Endothelial cell of umbilical vein (primary cell): ENCODE data around the gene ABCG5. TPM values are rescaled to one million over a fixed set of nuclear protein-coding genes. Genes with fewer than 3 reads are reported as not detected.

Experiments used
- BruUV-seq: library from RNA; stranded (reverse); fragments of 400-500 nt; replicated peaks from 2 replicates; lab custom pipeline; 2021; lab: Mats Ljungman, UMichigan
- CTCF ChIA-PET: fragments of 300-600, 350-600 bp; sonication (Branson Sonifier 250); formaldehyde crosslinking; loops from one replicate; lab custom pipeline; 2021; ENCODE audit warnings: antibody characterized with exemption, inconsistent platforms; lab: Charles Lee
- POLR2A ChIA-PET: fragments of 300-600, 350-600 bp; sonication (Branson Sonifier 250); formaldehyde crosslinking; loops from one replicate; lab custom pipeline; 2021; ENCODE audit warnings: antibody characterized with exemption, inconsistent platforms; lab: Charles Lee
- DNase-seq: peaks from one replicate; pipeline ENCODE4 v3.0.0-alpha.2; 2011; ENCODE audit warnings: low read depth, low spot score
- FAIRE-seq: peaks from 2 replicates; lab custom pipeline; 2011; peaks lifted over from hg19 to GRCh38; lab: Jason Lieb, UNC
- H2AFZ ChIP-seq: 2 replicates; pipeline ENCODE4 v1.6.0; 2012; ENCODE audit warnings: low read depth, low read length, control low read depth, inconsistent platforms
- H3K27ac ChIP-seq: 2 replicates; pipeline ENCODE4 v1.5.1; 2011; ENCODE audit warnings: low read depth, mild to moderate bottlenecking, control low read depth, low read length, moderate library complexity; ENCODE audit not compliant: insufficient read depth
- H3K27me3 ChIP-seq, 2 experiments: 2 replicates each; pipeline versions ENCODE4 v1.6.0 to v1.6.1; 2011; ENCODE audit warnings: low read length in 2 of 2, mixed read lengths in 1 of 2; ENCODE audit not compliant: control insufficient read depth in 2 of 2, insufficient read depth in 2 of 2
- H3K36me3 ChIP-seq, 2 experiments: 2 replicates in 1 of 2; 3 replicates in 1 of 2; pipeline ENCODE4 v1.5.1; 2011; ENCODE audit warnings: low read length in 2 of 2, mild to moderate bottlenecking in 1 of 2, moderate library complexity in 1 of 2; ENCODE audit not compliant: control insufficient read depth in 2 of 2, insufficient read depth in 2 of 2; ENCODE audit errors: extremely low read depth in 1 of 2
- H3K4me1 ChIP-seq: 3 replicates; pipeline ENCODE4 v1.5.1; 2011; ENCODE audit warnings: mild to moderate bottlenecking, low read length; ENCODE audit not compliant: control insufficient read depth, insufficient read depth; ENCODE audit errors: extremely low read depth
- H3K4me2 ChIP-seq: 2 replicates; pipeline ENCODE4 v1.6.1; 2011; ENCODE audit warnings: low read length, control low read depth, mixed read lengths; ENCODE audit not compliant: insufficient read depth
- H3K4me3 ChIP-seq, 3 experiments: fragments of 200-600 bp in 1 of 3; sonication (generic), shearing (Covaris generic) in 1 of 3; replicated peaks in 1 of 3; 2 replicates each; pipeline ENCODE4 v1.5.1; 2011 to 2016; ENCODE audit warnings: control low read depth in 3 of 3, low read length in 3 of 3, mild to moderate bottlenecking in 2 of 3, inconsistent platforms in 1 of 3, low read depth in 1 of 3, moderate library complexity in 1 of 3; ENCODE audit not compliant: insufficient read depth in 1 of 3
- H3K79me2 ChIP-seq: 2 replicates; pipeline ENCODE4 v1.6.0; 2012; ENCODE audit warnings: low read length, inconsistent platforms; ENCODE audit not compliant: control insufficient read depth, insufficient read depth
- H3K9ac ChIP-seq: replicated peaks from 2 replicates; pipeline ENCODE3; 2011; ENCODE audit warnings: low read length, control low read depth; ENCODE audit not compliant: insufficient read depth; ENCODE audit errors: extremely low read depth
- H3K9me1 ChIP-seq: replicated peaks from 3 replicates; pipeline ENCODE4 v1.6.0; 2011; ENCODE audit warnings: mild to moderate bottlenecking, low read length; ENCODE audit not compliant: control insufficient read depth, insufficient read depth; ENCODE audit errors: extremely low read depth
- H3K9me3 ChIP-seq: replicated peaks from 2 replicates; pipeline ENCODE4 v1.5.1; 2012; ENCODE audit warnings: low read length, inconsistent platforms; ENCODE audit not compliant: control insufficient read depth, insufficient read depth
- H4K20me1 ChIP-seq: replicated peaks from 2 replicates; pipeline ENCODE3; 2011; ENCODE audit warnings: mild to moderate bottlenecking, low read length; ENCODE audit not compliant: control insufficient read depth, insufficient read depth; ENCODE audit errors: extremely low read depth
- CTCF ChIP-seq, 2 donors: IDR thresholded peaks; 1 replicate in 1 of 2; 2 replicates in 1 of 2; pipeline ENCODE4 v1.5.1; 2011; ENCODE audit warnings: low read length in 2 of 2, mild to moderate bottlenecking in 2 of 2, moderate library complexity in 2 of 2, control low read depth in 1 of 2, inconsistent platforms in 1 of 2, low read depth in 1 of 2; ENCODE audit not compliant: insufficient read depth in 1 of 2; ENCODE audit errors: extremely low read depth in 1 of 2
- EZH2 ChIP-seq: IDR thresholded peaks from 2 replicates; pipeline ENCODE4 v1.6.1; 2012; ENCODE audit warnings: borderline replicate concordance, low read depth, mild to moderate bottlenecking, moderate library complexity, low read length, inconsistent platforms; ENCODE audit not compliant: severe bottlenecking
- FOS ChIP-seq: IDR thresholded peaks from 2 replicates; pipeline ENCODE4 v1.6.1; 2011; ENCODE audit warnings: mild to moderate bottlenecking, low read length, moderate library complexity, borderline replicate concordance; ENCODE audit not compliant: insufficient read depth
- GATA2 ChIP-seq: IDR thresholded peaks from 2 replicates; pipeline ENCODE4 v1.7.0; 2011; ENCODE audit warnings: low read depth, mild to moderate bottlenecking, moderate library complexity, mixed read lengths, low read length; ENCODE audit not compliant: insufficient read length, insufficient read depth
- JUN ChIP-seq: IDR thresholded peaks from 2 replicates; pipeline ENCODE4 v1.6.1; 2011; ENCODE audit warnings: borderline replicate concordance, low read depth; ENCODE audit not compliant: insufficient read length, insufficient read depth
- MAX ChIP-seq: IDR thresholded peaks from 2 replicates; pipeline ENCODE4 v1.6.1; 2011; ENCODE audit not compliant: insufficient read depth, insufficient read length
- MYC ChIP-seq: IDR thresholded peaks from one replicate; pipeline ENCODE4 v1.6.1; 2011; ENCODE audit warnings: mild to moderate bottlenecking, low read depth, low read length
- POLR2A ChIP-seq: IDR thresholded peaks from 2 replicates; pipeline ENCODE4 v1.6.1; 2012; ENCODE audit warnings: low read depth, mild to moderate bottlenecking, control low read depth, low read length
- POLR2AphosphoS5 ChIP-seq: IDR thresholded peaks from 2 replicates; pipeline ENCODE4 v1.6.1; 2012; ENCODE audit warnings: low read depth, mild to moderate bottlenecking, control low read depth, low read length, moderate library complexity; ENCODE audit not compliant: insufficient read depth
- dilution Hi-C: fragments of 300-500 bp; cut with MboI; formaldehyde crosslinking; loops from one replicate; pipeline ENCODE4 v1.15.0; 2019; ENCODE audit warnings: low sequenced_read_pairs; ENCODE audit not compliant: extremely low pct_ligation_motif_present
- intact Hi-C: fragments of 100-400 bp; cut with micrococcal nuclease; formaldehyde crosslinking; loops from one replicate; pipeline ENCODE4 v1.10.0; 2022
- polyA plus RNA-seq, 4 experiments: library from polyadenylated mRNA; depleted of rRNA in 3 of 4; stranded (reverse) in 3 of 4; unstranded in 1 of 4; fragments of >200 nt; gene quantifications; 2 replicates each; pipeline versions ENCODE4 v1.2.1 to v1.2.3, GENCODE V29; 2011 to 2012; ENCODE audit warnings: missing spikeins in 1 of 4
- total RNA-seq: library from RNA; stranded (reverse); gene quantifications from 2 replicates; pipeline ENCODE4 v1.2.3, GENCODE V29; 2021

ABCG5 gene
- total and polyA plus RNA-seq, 2 donors (not counting 3 experiments of a cell fraction or from before 2014, with no cell fraction given) = not detected

GRCh38 chr2:43840965-43841364 lies 2.3 kb upstream of the ABCG5 start:
- dilution Hi-C loops = no loop called here
- H3K27me3 ChIP-seq = peaks cover 4 to 5% of the 10 kb centered on the region in 2 experiments
- no peak overlapping the region for H3K4me2 ChIP-seq
- intact Hi-C loops = no loop called here
- H3K36me3 ChIP-seq = no peaks in the 10 kb centered on the region
- DNase-seq (no peak), FAIRE-seq (no peak)
- TF ChIP-seq FOS (no peak), POLR2A (no peak), GATA2 (no peak), MYC (no peak), JUN (no peak), MAX (no peak), EZH2 (no peak), POLR2AphosphoS5 (no peak), CTCF (IDR thresholded peaks at IDR 0.05; ENCODE audit: extremely low read depth in 1 of 2, insufficient read depth in 1 of 2, low read depth in 1 of 2, low read length in 2 of 2) (no peak)
- H3K27ac ChIP-seq = no peak overlapping the region
- H3K4me1 ChIP-seq = no peaks in the 10 kb centered on the region
- H3K79me2 ChIP-seq = no peaks in the 10 kb centered on the region
- H3K4me3 ChIP-seq = no peak overlapping the region
- H3K9me1 ChIP-seq = no peaks in the 10 kb centered on the region
- BruUV-seq = no TSS peak
- no peak overlapping the region for H2AFZ ChIP-seq
- CTCF ChIA-PET = interaction anchor here (1.0 kb wide), 1 partner anchor 9 kb away, joined by 3 read pairs; no protein-coding TSS in a partner anchor
- POLR2A ChIA-PET = no interaction called here
- H4K20me1 ChIP-seq = no peaks in the 10 kb centered on the region
- no peaks in the 10 kb centered on the region for H3K9me3 ChIP-seq
- H3K9ac ChIP-seq = no peak overlapping the region
